RCC 7860 (cell line): ENCODE results near the gene SF3B3.
"Not testable (repeated sequence)": the region's sequence is repeated elsewhere in the genome, so short reads cannot be mapped to it uniquely, and the experiment has no call there.

Source experiments
- DNase-seq: peaks from one replicate; pipeline ENCODE4 v3.0.0-alpha.2; 2015; ENCODE audit warnings: low spot score
- FAIRE-seq: peaks from 2 replicates; lab custom pipeline; 2012; peaks lifted over from hg19 to GRCh38; lab: Jason Lieb, UNC

SF3B3 gene

DNA sequence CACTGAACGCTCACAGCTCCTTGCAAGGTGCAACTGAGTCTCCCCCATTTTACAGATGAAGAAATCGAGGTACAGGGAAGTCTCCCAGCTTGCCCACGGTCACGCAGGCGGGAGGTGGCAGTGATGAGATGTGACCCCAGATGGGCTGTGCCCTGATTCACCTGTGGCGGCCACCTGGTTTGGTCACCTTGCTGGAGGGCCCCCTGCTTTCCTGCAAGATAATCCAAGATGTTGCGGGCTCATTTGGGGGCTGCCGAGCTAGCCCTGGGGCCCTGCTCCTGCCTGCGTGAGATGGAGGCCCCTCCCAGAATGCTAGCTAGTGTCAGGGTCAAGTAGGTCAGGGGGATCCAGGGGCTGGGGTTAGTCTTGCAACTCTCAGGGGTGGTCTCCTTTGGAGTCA is 63.1 kb downstream of the SF3B3 start:
- DNase-seq (no peak), FAIRE-seq (no peak)

DNA sequence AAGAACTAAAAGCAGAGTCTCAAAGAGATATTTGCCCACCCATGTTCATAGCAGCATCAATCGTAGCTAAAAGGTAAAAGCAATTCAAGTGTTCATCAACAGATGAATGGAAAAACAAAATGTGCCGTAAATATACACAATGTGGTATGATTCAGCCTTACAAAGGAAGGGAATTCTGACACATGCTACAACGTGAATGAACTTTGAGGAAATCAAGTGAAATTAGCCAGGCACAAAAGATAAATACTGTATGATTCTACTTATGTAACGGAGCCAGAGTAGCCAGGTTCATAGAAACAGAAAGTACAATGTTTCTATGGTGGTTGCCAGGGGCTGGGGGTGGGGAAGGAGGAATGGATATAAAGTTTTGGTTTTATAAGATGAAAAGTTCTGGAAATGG is 64.9 kb downstream of the SF3B3 start:
- no peak for DNase-seq
- no peak for FAIRE-seq

DNA sequence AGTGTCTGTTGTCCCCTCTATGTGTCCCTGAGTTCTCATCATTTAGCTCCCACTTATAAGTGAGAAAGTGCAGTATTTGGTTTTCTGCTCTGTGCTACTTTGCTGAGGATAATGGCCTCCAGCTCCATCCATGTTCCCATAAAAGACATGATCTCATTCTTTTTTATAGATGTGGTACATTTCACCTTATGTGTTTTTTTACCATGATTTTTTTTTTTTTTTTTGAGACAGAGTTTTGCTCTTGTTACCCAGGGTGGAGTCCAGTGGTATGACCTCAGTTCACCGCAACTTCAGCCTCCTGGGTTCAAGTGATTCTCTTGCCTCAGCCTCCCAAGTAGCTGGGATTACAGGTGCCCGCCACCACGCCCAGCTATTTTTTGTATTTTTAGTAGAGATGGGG is 65.8 kb downstream of the SF3B3 start:
- DNase-seq, FAIRE-seq: not testable (repeated sequence)

DNA sequence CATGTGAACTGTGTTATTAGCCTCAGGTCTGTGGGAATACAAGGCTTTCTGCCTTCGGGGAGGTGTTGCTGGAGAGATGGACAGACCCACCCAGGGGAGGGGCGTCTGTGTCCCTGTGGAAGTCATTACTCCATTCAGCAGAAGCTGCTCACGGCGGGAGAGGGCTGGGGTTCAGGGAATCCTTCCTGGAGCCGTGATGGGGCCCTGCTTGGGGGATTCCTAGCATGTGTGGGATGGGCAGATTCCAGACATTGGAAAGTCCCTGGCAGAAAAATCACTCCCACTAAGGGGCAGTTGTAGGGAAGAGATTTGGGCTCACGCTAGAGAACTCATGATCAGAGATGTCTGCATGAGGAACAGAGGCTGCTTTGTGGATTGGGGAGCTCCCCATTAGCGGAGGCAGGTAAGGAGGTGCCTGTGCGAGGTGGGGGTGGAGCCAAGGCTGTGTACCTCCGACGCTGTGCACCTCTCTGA is 66.4 kb downstream of the SF3B3 start:
- no peak for DNase-seq
- no peak for FAIRE-seq

GRCh38 chr16:70590722-70591415 is 67.3 kb downstream of the SF3B3 start:
- FAIRE-seq: no peak
- DNase-seq: no peak

DNA sequence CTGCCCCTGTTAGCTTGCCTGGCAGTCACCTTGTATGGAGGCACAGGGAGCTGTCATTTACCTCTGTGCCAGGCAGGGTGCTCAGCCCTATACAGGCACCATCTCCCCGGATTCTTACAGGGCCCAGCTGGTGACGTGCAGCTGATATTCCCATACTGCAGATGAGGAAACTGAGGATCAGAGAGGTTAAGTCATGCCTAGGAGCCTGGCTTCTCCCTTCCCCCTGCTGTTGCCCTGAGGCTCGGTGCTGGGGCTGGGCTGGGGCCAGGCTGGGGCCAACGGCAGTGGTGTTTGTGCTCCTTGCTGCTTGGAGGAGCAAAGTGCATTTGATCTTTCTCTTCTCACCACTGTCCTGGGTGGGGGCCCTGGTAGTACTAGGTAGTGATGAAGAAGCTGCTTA is 68.0 kb downstream of the SF3B3 start:
- DNase-seq: no peak
- no peak for FAIRE-seq

DNA sequence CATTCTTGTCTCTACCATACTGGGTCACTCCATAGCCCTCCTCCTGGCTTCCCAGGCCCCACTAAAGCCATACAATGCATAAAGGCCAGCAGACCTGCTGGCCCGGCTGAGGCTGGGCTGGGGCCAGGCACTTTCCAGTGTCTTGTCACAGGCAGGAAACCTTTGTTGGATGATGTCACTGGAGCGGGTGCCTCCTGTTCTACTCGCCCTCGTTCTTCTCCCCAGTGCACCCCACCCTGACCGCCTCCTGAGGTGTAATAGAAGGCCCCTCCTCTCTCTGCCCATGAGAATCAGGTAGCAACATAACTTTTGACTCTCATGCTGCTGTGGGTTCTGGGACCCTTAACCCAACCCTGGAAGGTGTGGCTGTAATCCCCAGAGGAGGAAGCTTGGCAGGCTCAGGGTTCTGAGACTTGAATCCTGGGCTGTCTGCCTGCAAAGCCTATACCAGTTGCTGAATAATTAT is 68.5 kb downstream of the SF3B3 start:
- no peak for DNase-seq
- FAIRE-seq: no peak

DNA sequence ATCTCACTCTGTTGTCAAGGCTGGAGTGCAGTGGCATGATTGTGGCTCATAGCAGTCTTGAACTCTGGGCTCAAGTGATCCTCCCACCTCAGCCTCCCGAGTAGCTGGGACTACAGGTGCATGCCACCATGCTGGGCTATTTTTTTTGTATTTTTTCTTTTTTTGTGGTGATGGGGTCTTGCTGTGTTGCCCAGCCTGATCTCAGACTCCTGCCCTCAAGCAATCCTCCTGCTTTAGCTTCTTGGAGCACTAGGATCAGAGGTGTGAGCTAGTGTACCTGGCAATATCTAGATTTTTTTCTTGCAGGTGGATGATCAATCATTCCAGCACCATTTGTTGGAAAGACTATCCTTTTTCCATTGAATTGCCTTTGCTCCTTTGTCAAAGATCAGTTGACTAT is 69.9 kb downstream of the SF3B3 start:
- FAIRE-seq: no peak
- DNase-seq: no peak

DNA sequence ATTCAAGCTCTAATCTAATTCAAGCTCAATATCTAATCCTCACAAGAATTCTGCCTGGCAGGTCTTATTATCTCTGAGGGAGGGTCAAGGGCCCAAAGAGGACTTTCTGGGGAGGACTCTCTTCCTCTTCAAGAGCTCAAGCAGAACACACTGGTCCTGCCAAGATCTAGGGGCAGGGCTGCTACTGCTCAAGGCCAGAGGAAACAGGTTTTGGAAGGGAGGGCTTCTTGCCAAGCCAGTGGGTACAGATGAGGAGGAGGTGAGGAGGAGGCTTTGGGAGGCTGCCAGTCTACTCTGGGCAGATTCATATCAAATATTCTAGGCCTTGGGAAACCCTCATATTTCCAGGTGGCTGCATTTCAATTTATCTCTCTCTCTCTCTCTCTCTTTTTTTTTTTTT is 71.0 kb downstream of the SF3B3 start:
- no peak for DNase-seq
- no peak for FAIRE-seq

DNA sequence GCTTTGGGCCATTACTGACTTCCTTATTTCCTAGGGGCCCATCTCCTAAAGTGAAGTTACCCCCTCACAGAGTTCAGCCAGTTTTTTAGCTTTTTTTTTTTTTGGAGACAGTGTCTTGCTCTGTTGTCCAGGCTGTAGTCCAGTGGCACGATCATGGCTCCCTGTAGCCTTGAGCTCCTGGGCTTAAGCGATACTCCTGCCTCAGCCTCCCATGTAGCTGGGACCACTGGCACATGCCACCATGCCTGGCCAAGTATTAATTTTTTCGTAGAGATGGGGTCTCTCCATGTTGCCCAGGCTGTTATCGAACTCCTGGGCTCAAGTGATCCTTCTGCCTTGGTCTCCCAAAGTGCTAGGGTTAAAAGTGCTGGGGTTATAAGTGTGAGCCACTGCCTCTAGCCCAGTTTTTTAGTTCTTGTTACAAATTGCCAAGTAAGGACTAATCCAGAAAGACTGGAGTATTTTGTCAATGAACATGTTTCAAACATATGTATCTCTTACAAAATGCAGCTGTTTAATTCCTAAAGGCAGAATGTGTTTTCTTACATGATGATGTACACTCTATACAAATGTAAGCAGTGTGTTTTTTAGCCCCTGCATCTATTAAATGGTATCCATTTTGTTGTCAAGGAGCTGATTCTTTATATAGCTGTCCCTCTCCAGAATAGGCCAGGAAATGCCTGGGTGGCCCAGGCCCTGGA is 73.7 kb downstream of the SF3B3 start:
- FAIRE-seq (no peak), DNase-seq (no peak)

GRCh38 chr16:70598937-70599503 is 75.4 kb downstream of the SF3B3 start:
- DNase-seq (no peak), FAIRE-seq (no peak)

DNA sequence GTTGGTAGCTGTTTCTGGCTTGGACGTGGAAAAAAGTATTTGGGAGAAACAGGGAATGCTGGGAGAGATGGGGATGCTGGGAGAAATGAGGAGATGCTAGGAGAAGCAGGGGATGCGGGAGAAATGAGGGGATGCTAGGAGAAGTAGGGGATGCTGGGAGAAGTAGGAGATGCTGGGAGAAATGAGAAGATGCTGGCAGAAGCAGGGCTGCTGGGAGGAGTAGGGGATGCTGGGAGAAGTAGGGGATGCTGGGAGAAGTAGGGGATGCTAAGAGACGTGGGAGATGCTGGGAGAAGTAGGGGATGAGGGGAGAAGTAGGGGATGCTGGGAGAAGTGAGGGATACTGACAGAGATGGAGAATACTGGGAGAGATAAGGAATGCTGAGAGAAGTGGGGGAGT is 77.1 kb downstream of the SF3B3 start:
- DNase-seq: no peak
- FAIRE-seq: no peak

GRCh38 chr16:70601576-70602575 is 78.3 kb downstream of the SF3B3 start:
- no peak for DNase-seq
- FAIRE-seq: no peak

GRCh38 chr16:70602831-70603230 is 79.2 kb downstream of the SF3B3 start:
- no peak for DNase-seq
- no peak for FAIRE-seq

- no peak for DNase-seq
- FAIRE-seq: no peak
Measured at GRCh38 chr16:70604407-70605282, 81.0 kb downstream of the SF3B3 start.

GRCh38 chr16:70605283-70605657 is 81.7 kb downstream of the SF3B3 start:
- DNase-seq (no peak), FAIRE-seq (no peak)

DNA sequence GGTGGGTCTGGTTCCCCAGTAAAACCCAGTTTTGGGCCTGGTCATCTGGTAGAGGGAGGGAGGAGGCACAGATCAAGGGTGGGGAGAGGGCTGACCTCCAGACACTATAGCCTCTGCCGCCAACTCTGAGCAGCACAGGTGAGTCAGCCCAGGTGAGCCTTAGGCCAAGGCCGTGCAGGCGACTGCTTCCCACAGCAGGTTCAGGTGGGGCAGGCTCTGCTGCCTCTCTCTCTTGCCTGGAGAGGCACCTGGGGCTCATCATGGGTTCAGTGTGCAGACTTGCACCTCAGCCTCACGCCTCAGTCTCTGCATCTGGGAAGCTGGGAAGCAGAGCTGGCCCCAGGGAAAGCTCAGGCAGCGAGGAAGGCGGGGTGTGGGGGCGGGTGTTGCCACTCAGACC is 84.9 kb downstream of the SF3B3 start:
- no peak for DNase-seq
- no peak for FAIRE-seq

DNA sequence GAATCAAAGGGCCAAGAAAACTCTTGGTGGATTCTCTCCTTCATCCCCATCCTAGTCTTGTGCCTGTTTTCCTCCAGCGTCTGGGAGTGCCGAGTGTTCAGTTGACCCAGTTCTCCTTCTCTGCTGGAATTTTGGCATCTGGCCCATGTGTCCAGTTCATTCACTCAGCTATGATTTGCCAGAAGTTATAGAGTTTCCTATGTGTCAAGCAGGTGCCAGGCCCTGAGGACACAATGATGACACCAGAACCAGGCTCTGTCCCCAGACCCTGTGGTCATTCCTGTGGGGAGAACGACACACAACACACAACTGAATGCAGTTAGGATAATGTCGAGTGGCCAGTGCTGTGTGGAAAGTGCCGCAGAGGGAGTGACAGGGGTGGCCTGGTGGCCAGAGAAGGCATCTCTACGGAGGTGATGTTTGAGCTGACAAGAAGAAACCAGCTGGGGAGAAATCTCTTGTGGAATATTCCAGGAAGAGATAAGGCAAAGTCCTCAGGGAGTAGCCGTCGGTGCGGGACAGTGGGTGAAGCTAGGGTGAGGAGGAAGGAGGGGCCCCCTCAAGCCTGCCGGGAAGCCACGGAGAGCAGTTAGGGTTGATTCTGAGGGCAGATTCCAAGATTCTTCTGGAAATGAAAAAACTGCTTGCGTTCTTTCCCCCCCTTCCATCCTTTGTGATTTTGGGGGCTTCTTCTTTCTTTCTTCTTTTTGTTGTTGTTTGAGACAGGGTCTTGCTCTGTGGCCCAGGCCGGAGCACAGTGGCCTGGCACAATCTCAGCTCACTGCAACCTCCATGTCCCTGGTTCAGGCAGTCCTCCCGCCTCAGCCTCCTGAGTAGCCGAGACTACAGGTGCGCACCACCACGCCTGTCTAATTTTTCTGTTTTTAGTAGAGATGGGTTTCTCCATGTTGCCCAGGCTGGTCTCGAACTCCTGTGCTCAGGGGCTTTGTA is 86.9 kb downstream of the SF3B3 start:
- no peak for FAIRE-seq
- DNase-seq: no peak

DNA sequence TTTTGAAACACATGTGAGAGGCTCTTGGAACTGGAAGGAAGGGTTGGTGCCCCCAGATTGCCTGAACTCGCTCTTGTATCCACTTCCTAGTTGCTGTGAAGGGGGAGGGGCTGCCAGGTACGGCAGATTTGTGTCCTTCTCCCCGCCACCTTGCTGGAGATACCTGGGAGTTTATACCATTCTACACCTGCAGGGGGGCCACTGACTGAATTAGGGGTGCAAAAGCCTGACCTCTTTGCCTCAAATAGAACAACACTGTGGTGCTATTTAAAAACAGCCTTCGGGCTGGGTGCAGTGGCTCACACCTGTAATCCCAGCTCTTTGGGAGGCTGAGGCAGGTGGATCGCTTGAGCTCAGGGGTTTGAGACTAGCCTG is 87.6 kb downstream of the SF3B3 start:
- no peak for DNase-seq
- no peak for FAIRE-seq
